ENCODE data around the gene DDX42.
A peak's percentile ranks its signal among the peaks of the same experiment; 100 is the strongest.
"Not testable (repeated sequence)": the region's sequence is repeated elsewhere in the genome, so short reads cannot be mapped to it uniquely, and the experiment has no call there.

Gene DDX42

GRCh38 chr17:63840591-63841349 lies 66.8 kb downstream of the DDX42 start:
- DNase-seq (ENCODE audit: low spot score) = no peak

- DNase-seq (ENCODE audit: low spot score) = no peak
Observed at GRCh38 chr17:63841350-63842172, 67.6 kb downstream of the DDX42 start.

DNA sequence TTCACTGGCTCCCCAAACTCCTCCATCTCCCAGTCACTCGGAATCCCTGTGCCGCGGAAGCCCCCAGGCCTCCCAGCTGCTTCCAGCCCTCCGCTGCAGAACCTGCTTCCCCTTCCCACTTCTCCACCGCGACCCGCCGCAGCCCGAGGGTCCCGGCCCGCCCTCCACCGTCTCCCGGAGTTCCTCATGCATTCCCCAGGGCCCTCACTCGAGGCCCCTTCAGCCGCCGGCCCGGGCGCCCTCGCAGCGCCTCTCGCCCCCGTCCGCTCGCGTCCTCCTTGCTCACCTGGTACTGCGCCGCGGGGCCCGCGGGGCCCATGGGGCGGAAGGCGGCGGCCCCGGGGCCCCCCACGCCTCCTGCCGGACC lies 68.2 kb downstream of the DDX42 start:
- no peak for DNase-seq (ENCODE audit: low spot score)

GRCh38 chr17:63842540-63843386 lies 68.8 kb downstream of the DDX42 start, which contains the start of gene SMARCD2:
SMARCD2 (minus strand) TSS chr17:63842685; CDS start chr17:63842674, 11 bp downstream.
- DNase-seq (ENCODE audit: low spot score) = peak; percentile 99

DNA sequence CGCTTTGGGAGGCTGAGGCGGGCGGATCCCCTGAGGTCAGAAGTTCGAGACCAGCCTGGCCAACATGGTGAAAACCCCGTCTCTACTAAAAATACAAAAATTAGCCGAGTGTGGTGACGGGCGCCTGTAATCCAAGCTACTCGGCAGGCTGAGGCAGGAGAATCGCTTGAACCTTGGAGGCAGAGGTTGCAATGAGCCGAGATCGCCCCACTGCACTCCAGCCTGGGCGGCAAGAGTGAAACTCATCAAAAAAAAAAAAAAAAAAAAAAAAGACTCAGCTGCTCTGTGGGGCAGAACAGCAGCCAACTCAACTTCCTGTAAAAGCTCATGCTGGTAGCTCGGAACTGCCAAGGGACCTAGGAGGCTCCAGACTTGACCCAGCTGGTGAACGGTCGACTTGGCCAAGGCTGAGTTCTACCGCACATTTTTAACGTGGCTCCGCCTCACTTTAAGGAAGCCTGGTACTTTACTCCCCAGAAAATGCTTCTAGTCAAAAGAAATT lies 69.5 kb downstream of the DDX42 start:
- not testable (repeated sequence) for DNase-seq (ENCODE audit: low spot score)

DNA sequence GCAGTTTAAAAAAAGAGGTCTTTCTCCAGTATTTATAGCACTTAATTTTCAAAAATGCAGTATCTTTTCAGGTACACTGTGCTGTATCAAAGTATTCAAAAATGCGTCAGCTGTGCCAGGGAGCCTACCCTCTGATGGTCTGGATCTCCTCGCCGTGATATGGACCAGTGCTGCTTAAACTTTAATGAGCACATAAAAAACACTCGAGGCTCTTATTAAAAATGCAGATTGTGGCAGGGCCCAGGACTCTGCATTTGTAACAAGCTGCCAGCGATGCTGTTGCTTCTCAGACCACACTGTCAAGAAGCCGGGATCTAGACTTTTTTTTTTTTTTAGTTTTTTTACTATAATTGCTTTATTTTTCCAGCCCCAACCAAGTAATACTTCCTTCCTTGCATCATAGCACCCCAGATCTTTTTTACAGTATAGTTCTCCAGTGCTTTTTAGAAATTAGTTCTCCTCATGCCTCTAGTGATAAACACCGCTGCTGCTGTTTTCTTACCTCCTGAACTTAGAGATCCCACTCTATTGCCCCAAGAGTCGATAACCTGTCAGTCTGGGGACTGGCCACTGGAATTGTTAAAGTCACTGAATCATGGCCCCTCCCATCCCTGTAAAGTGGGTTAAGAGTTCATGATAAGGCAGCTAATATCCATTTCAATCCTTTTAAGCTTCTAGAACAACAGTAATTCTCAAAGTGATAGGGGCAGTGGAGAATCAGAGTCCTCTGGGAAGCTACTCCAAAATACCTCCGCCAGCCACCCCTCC lies 70.1 kb downstream of the DDX42 start:
- DNase-seq (ENCODE audit: low spot score) = no peak

- DNase-seq (ENCODE audit: low spot score) = no peak
Observed at GRCh38 chr17:63845509-63845908, 71.5 kb downstream of the DDX42 start.

DNA sequence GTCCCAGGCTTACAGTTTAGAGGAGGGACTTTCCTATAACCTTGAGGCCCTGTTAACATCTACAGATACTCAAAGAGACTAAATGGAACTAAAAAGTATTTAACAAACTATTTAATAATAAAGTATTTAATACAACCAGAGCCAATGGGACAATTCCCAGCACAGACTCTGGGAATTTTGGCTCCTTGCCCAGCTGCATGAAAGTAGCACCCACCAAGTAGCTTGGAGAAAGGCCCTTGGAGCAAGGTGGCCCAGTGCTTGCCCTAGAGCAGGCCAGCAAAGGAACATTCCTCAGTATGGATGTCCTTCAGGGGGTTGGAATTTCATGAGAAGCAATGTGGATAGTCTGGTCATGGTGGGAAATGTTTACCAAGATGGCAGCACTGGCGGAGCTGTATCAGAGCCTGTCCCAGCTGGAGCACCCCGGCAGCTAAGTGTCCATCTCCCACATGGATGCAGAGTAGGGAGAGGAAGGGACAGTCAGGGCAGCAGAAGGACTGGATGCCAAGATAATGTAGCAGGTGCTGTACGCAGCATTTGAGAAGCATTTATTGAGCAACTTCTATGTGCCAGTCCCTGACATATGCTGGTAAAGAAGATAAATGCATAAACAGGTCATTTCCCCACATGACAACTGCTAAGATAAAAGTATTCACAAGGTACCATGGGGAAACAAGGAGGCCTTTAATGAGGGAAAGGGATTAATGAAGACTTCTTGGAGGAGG lies 73.7 kb downstream of the DDX42 start:
- DNase-seq (ENCODE audit: low spot score) = no peak

- peak; percentile 94 for DNase-seq (ENCODE audit: low spot score)
Observed at GRCh38 chr17:63848834-63849689, 75.1 kb downstream of the DDX42 start.

- no peak for DNase-seq (ENCODE audit: low spot score)
Observed at GRCh38 chr17:63850401-63850800, 76.4 kb downstream of the DDX42 start.

DNA sequence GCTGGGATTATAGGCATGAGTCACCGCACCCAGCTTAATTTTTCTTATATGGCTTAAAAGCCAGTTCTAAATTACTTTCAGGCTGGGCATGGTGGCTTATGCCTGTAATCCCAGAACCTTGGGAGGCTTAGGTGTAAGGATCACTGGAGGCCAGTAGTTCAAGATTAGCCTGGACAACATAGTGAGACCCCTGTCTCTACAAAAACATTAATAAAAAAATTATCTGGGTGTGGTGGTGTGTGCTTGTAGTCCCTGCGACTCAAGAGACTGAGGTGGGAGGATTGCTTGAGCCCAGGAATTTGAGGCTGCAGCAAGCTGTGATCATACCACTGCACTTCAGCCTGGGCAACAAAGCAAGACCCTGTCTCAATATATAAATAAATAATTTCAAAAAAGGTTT lies 79.3 kb downstream of the DDX42 start:
- DNase-seq (ENCODE audit: low spot score) = no peak

DNA sequence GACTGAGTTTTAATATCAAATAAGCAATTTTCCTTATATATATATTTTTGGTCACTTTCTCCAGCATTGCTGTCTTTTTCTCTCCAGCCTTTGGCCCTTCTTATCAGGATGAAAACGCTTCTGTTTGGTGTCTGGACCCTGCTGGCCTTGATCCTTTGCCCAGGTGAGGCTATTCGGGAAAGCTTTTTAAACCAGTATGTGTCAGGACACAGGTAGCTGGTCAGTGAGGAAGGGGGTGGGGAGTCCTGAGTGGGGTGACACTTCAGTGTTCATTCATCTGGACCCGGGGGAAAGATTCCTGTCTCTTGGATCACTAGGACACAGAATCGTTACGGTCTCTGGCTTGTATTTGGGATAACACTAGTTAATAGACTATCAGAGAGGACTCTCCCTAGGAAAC lies 80.7 kb downstream of the DDX42 start:
- DNase-seq (ENCODE audit: low spot score) = no peak

GRCh38 chr17:63855185-63855584 lies 81.2 kb downstream of the DDX42 start:
- DNase-seq (ENCODE audit: low spot score) = no peak

- not testable (repeated sequence) for DNase-seq (ENCODE audit: low spot score)
Observed at GRCh38 chr17:63856425-63856824, 82.5 kb downstream of the DDX42 start.

DNA sequence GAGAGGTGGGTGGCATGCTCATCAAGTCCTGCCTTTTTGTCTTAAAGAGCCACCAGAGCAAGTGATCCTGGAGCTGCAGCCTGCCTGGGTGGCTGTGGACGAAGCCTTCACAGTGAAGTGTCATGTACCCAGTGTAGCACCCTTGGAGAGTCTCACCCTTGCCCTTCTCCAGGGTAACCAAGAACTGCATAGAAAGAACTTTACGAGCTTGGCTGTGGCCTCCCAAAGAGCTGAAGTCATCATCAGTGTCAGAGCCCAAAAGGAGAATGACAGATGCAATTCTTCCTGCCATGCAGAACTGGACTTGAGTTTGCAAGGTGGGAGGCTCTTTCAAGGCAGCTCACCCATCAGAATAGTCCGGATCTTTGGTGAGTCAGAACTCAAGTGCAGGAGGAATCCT lies 85.3 kb downstream of the DDX42 start:
- DNase-seq (ENCODE audit: low spot score) = no peak

GRCh38 chr17:63866625-63867024 lies 92.7 kb downstream of the DDX42 start:
- not testable (repeated sequence) for DNase-seq (ENCODE audit: low spot score)

Data from CD4-positive, alpha-beta T cell treated with Interleukin-2 at 100 ng/mL for 4 hours (primary cell).